ENCODE results near the gene UVRAG.

UVRAG gene

GRCh38 chr11:75784085-75784478 lies 30.9 kb upstream of the UVRAG start:
- DNase-seq = no peak

DNA sequence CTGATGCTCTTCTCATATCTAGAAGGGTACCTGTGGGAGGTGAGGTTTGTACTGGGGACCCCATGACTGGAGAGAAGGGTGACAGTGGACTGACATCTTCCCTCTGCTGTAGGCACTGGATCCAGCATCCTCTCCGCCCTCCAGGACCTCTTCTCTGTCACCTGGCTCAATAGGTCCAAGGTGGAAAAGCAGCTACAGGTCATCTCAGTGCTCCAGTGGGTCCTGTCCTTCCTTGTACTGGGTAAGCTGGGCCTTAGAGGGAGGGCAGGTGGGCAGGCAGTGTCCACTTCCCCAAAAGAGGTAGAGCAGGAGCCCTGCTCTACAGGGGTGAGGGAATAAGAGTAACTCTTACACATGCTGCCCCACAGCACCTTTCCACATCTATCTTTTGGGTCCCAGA lies 30.5 kb upstream of the UVRAG start:
- DNase-seq = no peak

DNA sequence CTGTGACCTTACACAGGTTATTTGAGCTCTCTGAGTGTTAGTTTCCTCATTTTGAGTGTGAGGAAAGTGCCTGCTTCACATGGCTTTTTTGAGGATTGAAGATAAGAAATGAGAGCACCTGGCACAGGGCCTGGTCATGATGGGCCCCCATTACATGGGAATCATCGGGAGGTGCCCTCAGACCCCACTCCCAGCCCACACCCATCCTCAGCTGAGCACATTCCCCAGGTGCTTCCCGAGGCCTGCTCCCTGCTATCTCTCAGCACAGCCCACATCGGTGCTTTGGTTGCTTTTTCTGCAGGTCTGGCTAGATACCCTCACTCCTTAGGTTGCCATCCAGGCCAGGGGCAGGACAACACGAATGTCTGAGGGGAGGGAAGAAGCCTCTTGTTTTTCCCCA lies 29.8 kb upstream of the UVRAG start:
- DNase-seq = no peak

DNA sequence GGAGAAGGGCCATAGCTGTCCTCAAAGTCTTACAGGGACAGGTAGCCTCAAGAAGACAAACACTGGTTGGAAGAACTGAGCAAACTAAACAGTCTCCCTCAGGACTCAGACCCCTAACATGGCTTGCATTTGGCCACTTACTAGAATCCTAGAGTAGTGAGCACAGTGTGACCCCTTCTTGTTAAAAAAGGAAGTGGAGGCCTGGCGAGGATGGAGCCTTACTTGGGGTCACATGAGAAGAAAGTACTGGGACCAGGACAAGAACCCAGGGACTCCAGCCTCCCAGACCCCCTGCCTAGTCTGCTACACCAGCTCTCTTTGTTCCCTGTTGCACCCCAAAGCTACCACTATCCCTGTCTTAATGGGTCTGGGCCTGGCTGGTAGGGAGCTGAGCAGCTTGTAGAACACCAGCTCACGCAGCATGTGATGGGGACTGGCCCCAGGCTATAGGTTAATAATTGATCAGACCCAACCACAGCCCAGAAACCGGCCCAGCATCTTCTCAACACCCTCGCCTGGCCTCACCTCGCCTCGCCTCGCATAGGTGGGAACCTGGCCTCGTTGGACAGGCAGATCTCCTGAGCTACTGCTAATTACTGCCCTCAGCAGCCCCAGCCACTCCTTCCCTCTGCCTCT lies 28.8 kb upstream of the UVRAG start:
- DNase-seq = no peak

DNA sequence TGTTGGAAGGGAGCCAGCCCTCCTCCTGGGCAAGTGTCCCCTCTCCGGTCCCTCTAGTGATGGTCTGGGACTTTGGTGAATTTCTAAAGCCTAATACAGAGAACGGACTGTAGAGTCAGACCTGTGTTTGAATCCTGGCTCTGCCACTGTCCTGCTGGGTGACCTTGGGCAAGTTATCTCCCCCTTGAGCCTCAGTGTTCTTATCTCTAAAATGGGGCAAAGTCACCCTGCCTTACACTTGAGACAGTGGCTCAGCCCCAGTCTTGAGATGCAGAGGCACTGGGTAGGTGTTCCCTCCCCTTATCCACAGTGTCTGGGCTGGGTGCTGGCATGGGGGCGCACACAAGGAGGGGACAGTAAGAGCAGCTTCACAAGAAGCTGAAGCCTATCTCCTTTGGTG lies 25.5 kb upstream of the UVRAG start:
- no peak for DNase-seq

- no peak for DNase-seq
Measured at GRCh38 chr11:75790986-75791385, 24.0 kb upstream of the UVRAG start.

GRCh38 chr11:75792127-75792731 lies 22.8 kb upstream of the UVRAG start:
- no peak for DNase-seq

DNA sequence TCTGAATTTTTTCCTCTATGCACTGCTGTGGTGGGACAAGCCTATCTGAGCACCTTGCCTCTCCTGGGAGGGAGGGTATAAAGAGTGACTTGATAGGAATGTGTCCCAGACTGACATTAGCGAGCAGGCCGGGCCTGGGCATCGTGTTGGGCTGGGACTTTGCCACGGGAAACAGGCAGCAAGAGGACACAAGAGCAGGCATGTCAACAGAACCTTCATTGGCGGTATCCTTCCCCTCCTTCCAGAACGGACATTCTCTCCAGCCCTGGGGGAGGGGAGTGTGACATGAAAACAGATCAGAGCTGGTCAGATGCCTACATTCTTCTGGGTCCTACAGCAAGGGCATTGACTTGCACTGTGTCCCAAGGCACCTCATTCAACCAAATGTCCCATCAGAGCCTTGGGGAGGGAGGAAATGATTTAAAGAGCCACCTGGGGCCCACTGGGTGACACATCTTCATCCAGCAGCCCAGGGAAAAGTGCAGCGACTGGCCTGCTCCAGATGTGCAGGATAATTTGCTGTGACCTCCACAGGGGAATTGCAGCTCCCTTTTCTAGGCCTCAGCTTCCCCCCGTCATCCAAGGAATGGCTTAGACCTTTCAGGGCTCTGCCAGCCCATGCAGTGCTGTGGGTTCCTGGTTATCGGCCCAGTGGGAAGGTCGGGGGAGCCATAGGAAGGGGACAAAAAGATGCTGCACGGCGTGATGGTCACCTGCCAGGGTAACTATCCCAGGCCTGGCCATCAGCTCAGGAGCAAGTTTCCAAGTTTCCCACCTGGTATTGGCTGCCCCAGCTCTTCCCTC lies 21.8 kb upstream of the UVRAG start:
- no peak for DNase-seq

- no peak for DNase-seq
Measured at GRCh38 chr11:75793966-75794365, 21.0 kb upstream of the UVRAG start.

- no peak for DNase-seq
Measured at GRCh38 chr11:75795276-75796090, 19.5 kb upstream of the UVRAG start.

DNA sequence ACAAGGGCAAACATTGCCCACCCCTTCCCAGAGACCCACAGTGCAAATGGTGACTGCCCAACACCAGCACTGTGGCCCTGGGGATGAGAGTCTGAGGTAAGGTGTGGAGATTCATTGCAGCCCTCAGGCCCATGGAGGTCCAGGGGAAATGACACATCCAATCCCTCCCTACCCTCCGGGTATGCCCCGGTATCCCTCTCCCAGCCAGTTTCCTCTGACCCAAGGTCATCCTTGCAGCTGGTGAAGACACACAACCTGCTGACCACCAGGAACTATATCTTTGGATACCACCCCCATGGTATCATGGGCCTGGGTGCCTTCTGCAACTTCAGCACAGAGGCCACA lies 18.9 kb upstream of the UVRAG start:
- no peak for DNase-seq

DNA sequence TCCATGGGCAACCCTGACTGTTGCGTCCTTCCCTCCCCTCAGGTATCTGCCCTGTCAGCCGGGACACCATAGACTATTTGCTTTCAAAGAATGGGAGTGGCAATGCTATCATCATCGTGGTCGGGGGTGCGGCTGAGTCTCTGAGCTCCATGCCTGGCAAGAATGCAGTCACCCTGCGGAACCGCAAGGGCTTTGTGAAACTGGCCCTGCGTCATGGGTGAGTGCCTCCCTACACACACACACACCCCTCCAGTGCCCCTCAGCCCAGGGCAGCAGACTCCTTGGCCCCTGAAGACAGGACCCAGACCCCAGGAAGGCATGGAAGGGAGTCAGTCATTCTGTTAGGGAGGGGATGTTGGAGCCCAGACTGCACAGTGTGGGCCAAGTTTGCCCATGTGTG lies 17.9 kb upstream of the UVRAG start:
- DNase-seq = no peak

DNA sequence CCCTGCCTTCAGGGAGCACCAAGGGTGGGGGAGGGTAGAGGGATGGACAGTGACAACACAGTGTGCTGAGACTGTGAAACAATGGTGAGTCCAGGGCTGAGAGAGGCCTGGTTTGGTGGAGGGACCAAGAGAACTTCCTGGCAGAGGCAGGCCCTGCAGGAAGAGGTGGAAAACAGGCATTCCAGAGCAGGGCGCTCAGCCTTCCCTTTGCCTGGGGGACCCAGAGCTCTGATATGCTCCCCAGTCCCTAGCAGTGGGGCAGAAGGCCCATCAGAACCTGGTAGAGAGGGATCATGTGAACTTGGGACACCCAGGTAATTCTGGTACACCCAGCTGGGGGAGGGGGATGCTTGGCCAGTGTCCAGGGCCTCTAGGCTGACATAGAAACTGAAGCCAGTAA lies 17.2 kb upstream of the UVRAG start:
- DNase-seq = no peak

DNA sequence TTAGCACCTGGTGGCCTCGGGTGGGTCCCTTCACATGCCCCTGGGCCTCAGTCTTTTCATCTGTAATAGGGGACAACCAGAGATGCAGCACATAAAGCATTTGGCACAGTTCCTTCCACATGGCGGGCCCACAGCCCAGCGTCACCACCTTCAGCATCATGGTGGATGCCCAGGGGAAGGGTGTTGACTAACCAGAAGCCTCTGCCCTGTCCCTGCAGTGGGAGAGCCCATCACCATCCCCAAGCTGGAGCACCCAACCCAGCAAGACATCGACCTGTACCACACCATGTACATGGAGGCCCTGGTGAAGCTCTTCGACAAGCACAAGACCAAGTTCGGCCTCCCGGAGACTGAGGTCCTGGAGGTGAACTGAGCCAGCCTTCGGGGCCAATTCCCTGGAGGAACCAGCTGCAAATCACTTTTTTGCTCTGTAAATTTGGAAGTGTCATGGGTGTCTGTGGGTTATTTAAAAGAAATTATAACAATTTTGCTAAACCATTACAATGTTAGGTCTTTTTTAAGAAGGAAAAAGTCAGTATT lies 14.8 kb upstream of the UVRAG start:
- DNase-seq = no peak

GRCh38 chr11:75800728-75801361 lies 14.2 kb upstream of the UVRAG start:
- DNase-seq = no peak

GRCh38 chr11:75801362-75802020 lies 13.5 kb upstream of the UVRAG start:
- no peak for DNase-seq

GRCh38 chr11:75802021-75802912 lies 12.7 kb upstream of the UVRAG start:
- no peak for DNase-seq

DNA sequence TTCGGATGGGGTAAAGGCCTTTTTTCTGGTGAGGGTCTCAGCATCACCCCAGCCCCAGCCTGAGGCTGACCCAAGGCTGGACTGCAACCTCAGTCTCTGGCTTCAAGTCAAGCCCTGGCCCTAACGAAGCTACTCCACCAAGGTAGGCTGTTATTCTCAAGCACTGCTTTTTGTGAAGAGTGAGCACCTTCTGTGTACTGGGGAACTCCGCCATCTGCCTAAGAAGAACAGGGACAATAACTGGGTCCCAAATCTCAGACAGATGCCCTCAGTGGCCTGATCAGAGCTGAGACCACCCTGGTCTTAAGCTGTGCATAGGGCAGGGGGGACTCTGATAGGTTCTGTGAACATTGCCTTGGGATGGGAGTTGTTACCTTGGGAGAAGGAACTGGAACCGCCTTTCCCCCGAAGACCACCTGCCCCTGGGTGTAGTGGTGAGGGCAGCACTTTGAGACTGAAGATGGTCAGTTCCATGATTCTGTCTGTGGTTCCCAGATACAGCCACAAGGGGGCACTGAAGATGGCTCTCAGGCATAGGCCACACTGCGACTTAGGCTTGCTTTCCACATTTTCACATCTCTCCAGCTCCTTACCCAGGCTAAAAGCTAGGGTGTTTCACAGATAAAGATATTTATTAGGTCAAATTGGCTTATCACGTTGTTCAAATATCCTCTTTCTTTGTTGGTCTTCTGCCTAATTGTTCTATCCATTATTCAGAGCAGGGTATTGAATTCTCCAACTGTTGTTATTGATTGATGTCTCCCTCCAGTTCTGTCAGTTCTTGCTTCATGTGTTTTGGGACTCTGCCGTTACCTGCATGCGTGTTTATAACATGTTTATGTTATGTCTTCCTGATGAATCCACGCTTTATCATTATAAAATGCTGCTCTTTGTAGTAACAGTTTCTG lies 11.8 kb upstream of the UVRAG start:
- peak; percentile 65 for DNase-seq

GRCh38 chr11:75809111-75809510 lies 5.9 kb upstream of the UVRAG start:
- no peak for DNase-seq

GRCh38 chr11:75809991-75810390 lies 5.0 kb upstream of the UVRAG start:
- no peak for DNase-seq

Data from NCI-H510A treated with DMSO at 0.1 percent for 48 hours (cell line).